HG03039 (cell line): Measurements from ENCODE around the gene EMC10.

Source experiments
- ATAC-seq: cut with Tn5 transposase; IDR thresholded peaks from one replicate; pipeline ENCODE4 v1.9.1; 2021; ENCODE audit warnings: mild to moderate bottlenecking, moderate library complexity; ENCODE audit not compliant: unreplicated experiment

Gene EMC10

DNA sequence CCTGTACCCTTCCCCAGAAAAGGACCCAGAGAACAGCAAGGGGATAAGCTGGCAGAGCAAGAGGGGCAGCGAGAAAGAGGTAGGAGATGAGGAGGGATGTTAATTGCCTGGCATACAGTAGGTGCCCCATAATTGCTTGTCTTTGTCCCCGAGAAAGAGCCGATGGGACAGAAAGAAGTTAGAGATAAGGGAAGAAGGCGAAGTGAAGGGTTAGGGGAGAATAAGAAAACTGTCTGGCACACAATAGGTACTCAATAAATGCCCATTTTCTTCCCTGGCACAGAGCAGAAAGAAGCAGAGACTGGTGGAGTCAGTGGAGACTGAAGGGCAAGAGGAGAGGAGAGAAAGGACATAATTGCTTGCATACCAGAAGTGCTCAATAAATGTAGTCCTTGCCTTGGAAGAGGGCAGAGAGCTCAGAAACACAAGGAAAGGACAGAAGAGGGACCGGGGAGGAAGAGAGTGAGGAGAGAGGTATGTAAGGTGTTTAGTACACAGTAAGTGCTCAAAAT lies 18.8 kb downstream of the EMC10 start:
- no peak for ATAC-seq

DNA sequence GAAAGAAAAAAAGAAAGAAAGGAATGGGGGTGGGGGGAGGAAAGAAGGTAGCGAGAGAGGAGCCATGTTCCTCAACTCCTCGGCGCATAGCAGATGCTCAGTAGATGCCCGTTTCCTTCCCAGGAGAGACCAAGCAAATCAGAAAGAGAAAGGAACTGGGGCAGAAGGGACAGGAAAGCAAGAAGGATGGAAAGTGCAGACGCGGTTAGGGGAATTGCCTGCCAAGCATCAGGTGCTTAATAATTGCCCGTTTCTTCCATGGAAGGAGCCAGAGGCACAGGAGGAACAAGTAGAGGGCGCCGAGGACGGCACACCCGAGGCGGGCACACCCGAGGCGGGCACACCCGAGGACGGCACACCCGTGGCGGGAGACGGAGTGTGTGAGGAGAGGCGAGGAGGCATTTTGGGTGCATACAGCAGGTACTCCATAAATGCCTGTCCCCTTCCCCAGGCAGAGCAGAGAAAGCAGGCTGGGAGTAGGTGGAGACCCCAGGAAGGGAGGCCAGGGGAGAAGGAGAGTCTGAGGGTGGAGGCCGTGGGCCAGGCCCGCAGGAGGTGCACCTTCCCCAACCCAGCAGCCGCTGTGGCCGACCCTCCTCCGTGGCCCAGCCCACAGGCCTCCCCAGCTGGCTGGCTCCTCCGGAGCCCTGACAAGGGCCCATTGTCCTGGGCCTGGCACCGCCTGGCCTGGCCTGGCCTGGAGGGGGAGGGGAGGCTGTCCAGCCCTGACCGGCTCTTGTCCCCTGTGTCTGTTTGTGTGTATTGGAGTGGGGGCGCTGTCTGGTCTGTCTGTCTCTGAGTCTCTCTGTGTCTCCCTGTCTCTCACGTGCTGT lies 20.1 kb downstream of the EMC10 start:
- no peak for ATAC-seq

- ATAC-seq: no peak
Observed at GRCh38 chr19:50497022-50497405, 20.7 kb downstream of the EMC10 start.

GRCh38 chr19:50498219-50499056 lies 22.1 kb downstream of the EMC10 start:
- ATAC-seq: no peak

DNA sequence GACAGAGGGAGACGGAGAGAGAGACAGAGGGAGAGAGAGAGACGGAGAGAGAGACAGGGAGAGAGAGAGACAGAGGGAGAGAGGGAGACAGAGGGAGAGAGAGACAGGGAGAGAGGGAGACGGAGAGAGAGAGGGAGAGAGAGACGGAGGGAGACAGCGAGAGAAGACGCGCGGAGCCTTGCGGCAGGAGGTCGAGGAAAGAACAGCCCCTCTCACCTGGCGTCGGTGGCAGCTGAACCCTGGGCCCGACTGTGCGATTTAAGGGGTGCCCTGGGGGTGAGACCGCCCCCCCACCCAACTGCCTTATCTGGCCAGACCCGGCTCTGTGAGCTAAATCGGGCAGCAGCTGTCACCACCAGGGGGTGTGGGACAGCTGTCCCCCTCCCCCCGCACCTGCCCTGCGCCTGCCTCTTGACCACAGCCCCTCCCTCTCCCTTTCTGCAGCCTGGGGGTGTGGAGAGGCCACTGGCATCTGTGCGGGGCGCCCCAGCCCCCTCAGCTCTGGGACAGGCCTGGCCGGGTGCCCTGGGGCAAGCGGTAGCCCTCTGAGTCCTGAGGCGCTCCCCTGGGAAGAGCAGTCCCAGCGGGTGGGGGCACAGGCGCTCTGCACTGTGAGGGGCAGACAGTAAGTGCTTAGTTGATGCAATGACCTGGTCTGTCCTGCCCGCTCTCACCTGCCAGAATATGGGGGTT lies 23.9 kb downstream of the EMC10 start:
- no peak for ATAC-seq

- no peak for ATAC-seq
Observed at GRCh38 chr19:50500753-50501151, 24.4 kb downstream of the EMC10 start.

DNA sequence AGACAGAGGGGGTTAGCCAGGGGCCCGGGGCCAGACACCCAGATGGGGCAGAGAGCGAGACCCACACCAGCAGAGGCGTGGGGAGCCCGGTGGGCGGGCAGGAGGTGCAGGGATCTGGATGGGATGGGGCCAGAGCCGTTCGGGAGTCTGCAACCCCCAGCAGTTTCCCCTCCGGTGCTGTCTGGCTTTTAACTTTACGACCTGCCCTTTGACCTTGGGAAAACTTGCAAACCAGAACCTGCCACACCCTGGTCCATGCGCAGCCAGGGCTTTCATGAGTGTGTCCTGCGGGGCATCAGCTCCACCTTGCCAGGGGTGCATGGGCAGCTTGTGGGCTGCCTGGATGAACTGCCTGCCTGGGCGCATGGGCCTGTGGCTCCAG lies 24.9 kb downstream of the EMC10 start:
- ATAC-seq: no peak

DNA sequence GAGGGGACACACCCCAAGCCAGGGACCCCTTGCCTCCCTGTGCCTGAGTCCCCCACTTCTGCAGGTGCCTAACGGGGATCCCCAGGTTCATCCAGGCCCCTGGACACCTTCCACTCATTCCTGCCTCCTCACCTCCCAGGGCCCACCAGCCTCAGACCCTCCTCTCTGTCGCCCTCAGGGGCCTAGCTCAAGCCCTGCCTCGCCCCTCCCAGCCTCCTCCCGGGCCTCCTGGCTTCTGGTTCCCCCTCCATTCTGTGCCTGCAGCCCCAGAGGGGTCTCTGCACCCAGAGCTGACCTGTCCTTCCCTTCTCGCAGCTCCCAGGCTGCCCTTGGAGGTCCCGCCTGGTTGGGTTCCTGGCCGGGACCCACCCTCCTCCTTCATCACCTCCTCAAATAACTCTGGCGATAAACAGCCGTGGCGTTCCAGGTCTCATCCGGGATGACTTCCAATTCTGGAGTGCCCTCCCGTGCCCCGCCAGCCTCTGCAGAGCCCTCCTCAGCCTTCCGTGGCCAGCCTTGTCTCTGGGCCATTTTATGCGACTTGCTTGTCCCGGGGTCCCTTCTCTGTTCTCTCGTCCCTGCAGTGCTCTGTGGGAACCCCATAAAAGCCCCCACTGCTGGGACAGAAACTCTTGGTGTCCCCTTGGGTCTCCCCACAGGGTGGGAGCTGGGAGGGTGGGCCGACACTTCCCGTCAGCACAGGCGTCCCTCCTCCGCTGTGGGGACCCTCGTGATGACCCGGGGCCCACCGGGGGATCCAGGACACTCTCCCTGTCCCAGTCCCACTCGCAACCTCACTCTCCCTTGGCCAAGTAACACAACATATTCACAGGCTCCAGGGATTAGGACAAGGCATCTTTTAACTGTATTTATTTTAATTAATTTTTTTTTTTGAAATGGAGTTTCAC lies 25.5 kb downstream of the EMC10 start:
- no peak for ATAC-seq

DNA sequence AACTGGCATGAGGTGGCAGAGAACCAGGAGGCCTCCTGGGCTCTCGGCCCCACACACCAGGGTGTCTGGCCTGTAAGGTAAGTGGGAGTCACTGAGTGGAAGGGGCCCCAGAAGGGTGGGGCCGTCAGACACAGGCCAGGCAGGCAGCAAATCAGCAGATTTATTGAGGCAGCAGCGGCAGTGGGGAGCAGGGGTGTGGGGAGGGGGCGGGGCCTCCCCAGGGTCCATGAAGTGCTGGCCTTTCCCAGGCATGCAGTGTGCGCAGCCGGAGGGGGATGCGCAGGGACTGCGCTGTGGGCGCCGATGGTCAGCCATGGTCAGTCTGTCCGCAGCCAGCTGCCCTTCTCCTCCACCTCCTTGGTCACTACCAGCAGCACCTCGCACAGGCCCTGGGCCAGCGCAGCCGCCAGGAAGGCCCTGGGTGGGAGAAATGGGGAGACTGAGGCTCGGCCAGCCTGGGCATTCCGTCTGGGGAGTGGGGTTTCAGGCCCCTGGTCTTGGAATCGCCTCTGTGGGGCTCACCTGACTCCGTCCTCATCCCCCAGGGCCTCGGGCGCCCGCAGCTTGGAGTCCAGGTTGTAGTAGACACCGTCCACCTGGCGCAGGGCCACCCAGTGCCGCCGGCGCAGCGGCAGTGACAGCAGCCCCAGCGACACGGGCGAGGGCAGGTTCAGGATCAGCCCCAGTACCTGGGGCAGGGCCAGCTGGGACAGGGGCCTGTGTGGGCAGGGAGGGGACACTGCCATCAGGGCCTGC lies 29.7 kb downstream of the EMC10 start:
- no peak for ATAC-seq

DNA sequence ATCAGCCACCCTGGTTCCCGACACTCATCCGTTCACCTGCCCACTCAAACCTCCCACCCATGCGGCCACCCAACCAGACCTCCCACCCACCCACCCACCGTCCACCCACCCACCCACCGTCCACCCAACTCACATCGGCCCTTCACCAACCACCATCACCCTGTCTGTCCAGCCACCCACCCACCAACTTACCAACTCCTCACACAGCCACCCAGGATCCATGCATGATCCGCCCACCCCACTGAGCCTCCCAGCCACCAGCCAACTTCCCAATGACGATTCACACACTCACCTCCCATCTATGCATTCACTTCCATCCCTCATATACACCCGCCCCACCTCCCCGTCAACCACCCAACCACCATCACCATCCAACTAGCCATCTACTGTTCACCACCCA lies 30.4 kb downstream of the EMC10 start:
- ATAC-seq: no peak

DNA sequence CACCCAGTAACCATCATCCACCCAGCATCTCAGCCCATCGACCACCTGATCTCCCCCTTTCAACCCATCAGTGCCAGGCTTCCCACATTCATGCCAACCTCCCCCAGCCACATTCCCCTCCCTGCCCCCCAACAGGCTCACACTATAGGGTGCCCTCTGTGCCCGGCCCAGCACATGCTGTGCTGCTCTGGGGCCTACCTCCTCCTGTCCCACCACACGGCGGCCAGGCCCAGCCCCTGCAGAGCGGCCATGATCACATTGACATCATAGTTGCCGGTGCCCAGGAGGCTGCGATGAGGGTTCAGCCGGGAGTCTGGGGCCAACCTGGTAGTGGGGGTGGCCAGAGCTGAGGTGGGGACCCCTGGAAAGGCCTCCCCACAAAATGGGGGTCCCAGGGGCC lies 31.1 kb downstream of the EMC10 start:
- ATAC-seq: no peak

DNA sequence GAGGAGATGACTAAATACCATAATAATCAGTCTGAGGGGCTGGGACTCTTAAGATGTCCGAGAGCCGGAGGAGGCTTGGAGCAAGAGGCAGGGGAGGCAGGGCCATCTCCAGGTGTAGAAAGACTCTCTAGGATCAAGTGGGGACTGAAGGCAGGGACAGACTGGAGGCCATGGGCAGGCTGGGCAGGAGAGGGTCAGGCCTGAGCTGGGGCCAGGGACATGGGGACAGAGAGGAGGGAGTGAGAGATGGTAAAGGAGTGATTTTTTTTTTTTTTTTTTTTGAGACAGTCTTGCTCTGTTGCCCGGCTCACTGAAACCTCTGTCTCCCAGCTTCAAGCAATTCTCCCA lies 32.5 kb downstream of the EMC10 start:
- ATAC-seq: no peak

- ATAC-seq: no peak
Observed at GRCh38 chr19:50509366-50509765, 33.1 kb downstream of the EMC10 start.

GRCh38 chr19:50510121-50510670 lies 33.9 kb downstream of the EMC10 start:
- ATAC-seq: no peak

GRCh38 chr19:50510700-50511068 lies 34.4 kb downstream of the EMC10 start:
- no peak for ATAC-seq

DNA sequence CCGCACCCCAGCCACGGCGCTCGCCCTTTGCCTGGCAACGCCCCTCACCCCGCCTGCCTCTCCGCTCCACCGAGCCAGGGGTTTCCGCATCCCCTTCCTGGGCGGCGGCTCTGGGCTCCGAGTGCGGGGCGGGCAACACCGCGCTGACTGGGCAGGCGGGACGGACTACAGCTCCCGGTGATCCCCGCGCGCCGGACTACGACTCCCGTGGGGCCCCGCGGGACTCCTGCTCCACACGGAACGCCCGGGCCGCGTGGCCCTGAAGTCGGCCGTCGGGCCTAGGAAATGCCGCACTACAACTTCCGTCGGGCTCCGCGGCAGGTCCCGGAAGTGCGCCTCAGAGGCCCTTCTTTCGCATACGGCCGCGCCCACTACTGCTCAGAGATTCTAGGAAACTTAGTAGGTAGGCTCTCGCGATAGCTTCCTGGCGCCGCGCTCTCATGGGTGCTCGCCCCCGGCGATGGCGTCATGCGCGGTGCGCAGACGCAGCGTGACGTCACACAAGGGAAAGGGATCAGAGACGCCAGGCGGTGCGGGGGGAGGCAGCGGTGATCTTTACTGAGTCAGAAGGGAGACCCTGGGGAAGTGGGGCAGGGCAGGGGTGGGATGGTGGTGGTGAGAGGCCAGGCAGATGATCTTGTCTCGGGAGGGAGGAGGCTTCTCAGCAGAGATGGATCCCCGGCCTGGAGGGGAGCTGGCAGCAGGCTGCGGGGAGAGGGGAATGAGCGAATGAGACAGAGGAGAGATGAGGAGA lies 34.9 kb downstream of the EMC10 start, which contains the start of gene JOSD2:
Gene JOSD2, minus strand, starts transcription at position 123 of the 754 bp plus-strand sequence. CDS start 760 bp downstream, outside the sequence.
- peak; percentile 78 for ATAC-seq

GRCh38 chr19:50512112-50512998 lies 36.0 kb downstream of the EMC10 start:
- ATAC-seq: no peak
